Hindlimb muscle (tissue), 1 donor: ENCODE results near the gene IQSEC1. TPM values are rescaled to one million over a fixed set of nuclear protein-coding genes. Genes with fewer than 3 reads are reported as not detected.

Experiments
- DNase-seq: peaks from one replicate; pipeline ENCODE4 v3.0.0-alpha.2; 2013
- polyA plus RNA-seq: library from polyadenylated mRNA; unstranded; fragments of 120-200 nt; gene quantifications from one replicate; pipeline ENCODE4 v1.2.1, GENCODE V29; 2013; ENCODE audit not compliant: insufficient read length

IQSEC1 gene
- polyA plus RNA-seq, 1 donor, result 52.9 TPM

GRCh38 chr3:13046569-13047274 lies 26.5 kb downstream of the IQSEC1 start:
- no peak for DNase-seq

- DNase-seq, result no peak
Observed at GRCh38 chr3:13045904-13046568, 27.2 kb downstream of the IQSEC1 start.

GRCh38 chr3:13045241-13045903 lies 27.9 kb downstream of the IQSEC1 start:
- DNase-seq, result no peak

GRCh38 chr3:13044496-13045240 lies 28.6 kb downstream of the IQSEC1 start:
- no peak for DNase-seq

GRCh38 chr3:13043656-13044055 lies 29.6 kb downstream of the IQSEC1 start:
- no peak for DNase-seq

GRCh38 chr3:13042715-13043271 lies 30.4 kb downstream of the IQSEC1 start:
- no peak for DNase-seq

- DNase-seq, result no peak
Observed at GRCh38 chr3:13042127-13042701, 31.0 kb downstream of the IQSEC1 start.

- DNase-seq, result no peak
Observed at GRCh38 chr3:13041113-13041776, 32.0 kb downstream of the IQSEC1 start.

- DNase-seq, result no peak
Observed at GRCh38 chr3:13040361-13041074, 32.7 kb downstream of the IQSEC1 start.

GRCh38 chr3:13039213-13039896 lies 33.9 kb downstream of the IQSEC1 start:
- no peak for DNase-seq

GRCh38 chr3:13037458-13038117 lies 35.6 kb downstream of the IQSEC1 start:
- no peak for DNase-seq

GRCh38 chr3:13034861-13035260 lies 38.4 kb downstream of the IQSEC1 start:
- DNase-seq, result no peak

- DNase-seq, result no peak
Observed at GRCh38 chr3:13034109-13034800, 39.0 kb downstream of the IQSEC1 start.

GRCh38 chr3:13032206-13032605 lies 41.0 kb downstream of the IQSEC1 start:
- DNase-seq, result no peak

GRCh38 chr3:13031621-13032020 lies 41.6 kb downstream of the IQSEC1 start:
- no peak for DNase-seq

GRCh38 chr3:13030684-13031083 lies 42.5 kb downstream of the IQSEC1 start:
- no peak for DNase-seq

GRCh38 chr3:13028010-13028821 lies 45.0 kb downstream of the IQSEC1 start:
- no peak for DNase-seq

- no peak for DNase-seq
Observed at GRCh38 chr3:13027154-13027553, 46.1 kb downstream of the IQSEC1 start.
